NB4 (cell line): Measurements from ENCODE around the gene PANK4.

ENCODE experiments used
- DNase-seq: peaks from one replicate; pipeline ENCODE4 v3.0.0; 2010; ENCODE audit warnings: low read depth
- H3K4me3 ChIP-seq: one replicate; pipeline ENCODE4 v1.5.1; 2011; ENCODE audit warnings: mild to moderate bottlenecking, low read depth, low read length, moderate library complexity
- MYC ChIP-seq: IDR thresholded peaks from 2 replicates; pipeline ENCODE4 v1.6.1; 2011; ENCODE audit warnings: low read depth, low read length
- POLR2A ChIP-seq: IDR thresholded peaks from 2 replicates; pipeline ENCODE4 v1.6.1; 2011; ENCODE audit warnings: mild to moderate bottlenecking; ENCODE audit not compliant: insufficient read length; ENCODE audit errors: extremely low read depth
- TF ChIP-seq, protein P1 (sequence below): IDR thresholded peaks from one replicate; pipeline ENCODE4 v1.5.1; 2012; ENCODE audit warnings: low read depth, low read length
- TF ChIP-seq, protein P2 (sequence below): IDR thresholded peaks from 2 replicates; pipeline ENCODE4 v1.6.1; 2011; ENCODE audit warnings: low read depth, low read length

PANK4 gene

DNA sequence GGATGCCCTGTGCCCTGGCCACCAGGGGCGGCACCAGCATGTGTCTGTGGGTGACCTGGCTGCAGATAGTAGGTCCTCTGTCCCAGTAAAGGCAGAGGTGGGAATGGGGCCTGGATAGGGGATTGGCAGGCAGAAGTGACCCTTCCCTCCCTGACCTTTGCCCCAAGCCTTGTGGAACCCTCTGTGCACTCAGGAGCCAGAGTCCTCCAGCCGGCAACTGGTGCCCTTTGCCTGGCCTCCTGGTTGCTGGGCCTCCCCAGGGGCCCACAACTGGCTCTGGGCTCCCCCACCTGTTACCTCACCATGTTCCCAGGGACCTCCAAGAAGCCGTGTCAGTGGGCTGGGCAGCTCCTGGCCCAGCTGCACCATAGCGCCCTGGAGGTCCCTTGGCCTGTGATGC is 40.4 kb downstream of the PANK4 start:
- no peak overlapping the region for H3K4me3 ChIP-seq
- TF ChIP-seq MYC, result no peak
- TF ChIP-seq, protein P1, sequence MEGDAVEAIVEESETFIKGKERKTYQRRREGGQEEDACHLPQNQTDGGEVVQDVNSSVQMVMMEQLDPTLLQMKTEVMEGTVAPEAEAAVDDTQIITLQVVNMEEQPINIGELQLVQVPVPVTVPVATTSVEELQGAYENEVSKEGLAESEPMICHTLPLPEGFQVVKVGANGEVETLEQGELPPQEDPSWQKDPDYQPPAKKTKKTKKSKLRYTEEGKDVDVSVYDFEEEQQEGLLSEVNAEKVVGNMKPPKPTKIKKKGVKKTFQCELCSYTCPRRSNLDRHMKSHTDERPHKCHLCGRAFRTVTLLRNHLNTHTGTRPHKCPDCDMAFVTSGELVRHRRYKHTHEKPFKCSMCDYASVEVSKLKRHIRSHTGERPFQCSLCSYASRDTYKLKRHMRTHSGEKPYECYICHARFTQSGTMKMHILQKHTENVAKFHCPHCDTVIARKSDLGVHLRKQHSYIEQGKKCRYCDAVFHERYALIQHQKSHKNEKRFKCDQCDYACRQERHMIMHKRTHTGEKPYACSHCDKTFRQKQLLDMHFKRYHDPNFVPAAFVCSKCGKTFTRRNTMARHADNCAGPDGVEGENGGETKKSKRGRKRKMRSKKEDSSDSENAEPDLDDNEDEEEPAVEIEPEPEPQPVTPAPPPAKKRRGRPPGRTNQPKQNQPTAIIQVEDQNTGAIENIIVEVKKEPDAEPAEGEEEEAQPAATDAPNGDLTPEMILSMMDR, result no peak
- TF ChIP-seq POLR2A, result no peak
- TF ChIP-seq, protein P2, sequence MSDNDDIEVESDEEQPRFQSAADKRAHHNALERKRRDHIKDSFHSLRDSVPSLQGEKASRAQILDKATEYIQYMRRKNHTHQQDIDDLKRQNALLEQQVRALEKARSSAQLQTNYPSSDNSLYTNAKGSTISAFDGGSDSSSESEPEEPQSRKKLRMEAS, result no peak
- DNase-seq, result no peak

DNA sequence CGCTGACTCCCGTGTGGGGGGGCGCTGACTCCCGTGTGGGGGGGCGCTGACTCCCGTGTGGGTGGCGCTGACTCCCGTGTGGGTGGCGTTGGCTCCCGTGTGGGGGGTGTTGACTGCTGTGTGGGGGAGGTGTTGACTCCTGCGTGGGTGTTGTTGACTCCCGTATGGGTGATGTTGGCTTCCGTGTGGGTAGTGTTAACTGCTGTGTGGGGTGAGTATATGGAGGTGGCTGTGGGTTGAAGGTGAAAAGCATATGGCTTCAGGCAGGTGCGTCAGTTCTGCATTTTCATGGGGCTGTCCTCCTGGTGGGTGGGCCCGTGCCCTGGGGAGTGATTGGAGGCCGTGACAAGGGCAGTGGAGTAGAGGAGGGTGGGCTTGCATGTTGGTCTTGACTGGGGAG is 42.4 kb downstream of the PANK4 start:
- no peak for TF ChIP-seq MYC
- TF ChIP-seq, protein P2, result no peak
- TF ChIP-seq, protein P1, result no peak
- TF ChIP-seq POLR2A, result no peak
- H3K4me3 ChIP-seq, result no peak overlapping the region
- DNase-seq, result no peak

DNA sequence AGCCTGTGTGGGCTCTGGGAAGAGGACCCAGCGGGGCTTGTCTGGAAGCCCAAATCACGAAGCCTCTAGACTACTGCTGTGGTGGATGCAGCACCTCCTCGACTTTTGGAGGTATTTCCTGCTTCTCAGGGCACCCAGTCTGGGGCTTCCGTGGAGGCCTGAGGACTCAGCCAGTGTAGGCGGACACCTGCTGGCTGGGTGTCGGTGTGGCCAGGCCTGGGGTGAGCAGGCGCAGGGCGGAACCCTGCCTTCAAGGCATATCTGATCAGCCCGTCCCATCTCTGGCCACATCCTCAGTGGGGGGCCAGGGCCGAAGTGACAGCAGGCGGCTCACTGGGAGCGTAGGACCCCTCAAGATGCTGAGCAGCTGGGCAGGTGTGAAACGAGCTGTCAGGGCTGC is 43.4 kb downstream of the PANK4 start:
- no peak for DNase-seq
- no peak overlapping the region for H3K4me3 ChIP-seq
- TF ChIP-seq, protein P2, result no peak
- no peak for TF ChIP-seq MYC
- TF ChIP-seq, protein P1, result no peak

DNA sequence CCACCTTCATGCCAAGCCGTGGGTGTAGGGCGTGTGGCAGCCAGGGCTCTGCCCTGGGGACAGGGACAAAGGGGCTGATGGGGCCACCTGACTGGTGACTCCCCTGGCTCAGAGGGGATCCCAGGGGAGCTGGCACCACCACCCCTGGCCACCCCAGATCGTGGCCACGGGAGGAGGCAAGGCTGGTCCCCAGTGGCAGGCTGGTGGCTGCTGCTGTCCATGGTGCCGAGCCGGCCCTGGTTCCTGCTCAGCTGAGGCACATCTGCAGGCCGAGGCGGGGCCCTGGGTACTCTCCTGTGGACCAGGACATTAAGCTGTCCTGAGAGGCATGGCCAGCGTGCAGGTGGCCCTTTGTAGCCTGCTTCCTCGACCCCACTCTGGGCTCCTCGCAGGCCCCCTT is 43.8 kb downstream of the PANK4 start:
- DNase-seq, result no peak
- TF ChIP-seq, protein P1, result no peak
- no peak for TF ChIP-seq MYC
- no peak overlapping the region for H3K4me3 ChIP-seq

DNA sequence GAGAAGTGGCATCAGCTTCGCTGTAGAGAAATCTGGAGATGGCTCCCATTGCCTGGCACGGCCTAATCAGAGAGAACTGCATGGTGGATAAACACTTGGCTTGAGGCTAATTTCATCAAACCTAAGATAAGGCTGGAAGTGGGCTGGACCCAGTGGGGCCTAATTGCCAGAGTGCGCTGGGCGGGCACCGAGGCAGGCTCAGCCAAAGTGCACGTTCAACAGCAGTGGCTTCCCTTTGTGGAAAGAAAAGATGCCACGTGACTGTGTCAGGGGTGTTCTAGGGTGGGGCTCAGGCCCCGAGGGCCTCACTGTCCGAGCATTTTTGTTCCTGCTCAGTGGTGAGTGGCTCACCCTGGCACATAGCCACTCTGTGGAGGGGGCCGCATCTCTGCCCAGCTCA is 44.5 kb downstream of the PANK4 start:
- TF ChIP-seq, protein P1, result no peak
- TF ChIP-seq MYC (no peak), POLR2A (no peak)
- TF ChIP-seq, protein P2, result no peak
- no peak overlapping the region for H3K4me3 ChIP-seq
- DNase-seq, result no peak

DNA sequence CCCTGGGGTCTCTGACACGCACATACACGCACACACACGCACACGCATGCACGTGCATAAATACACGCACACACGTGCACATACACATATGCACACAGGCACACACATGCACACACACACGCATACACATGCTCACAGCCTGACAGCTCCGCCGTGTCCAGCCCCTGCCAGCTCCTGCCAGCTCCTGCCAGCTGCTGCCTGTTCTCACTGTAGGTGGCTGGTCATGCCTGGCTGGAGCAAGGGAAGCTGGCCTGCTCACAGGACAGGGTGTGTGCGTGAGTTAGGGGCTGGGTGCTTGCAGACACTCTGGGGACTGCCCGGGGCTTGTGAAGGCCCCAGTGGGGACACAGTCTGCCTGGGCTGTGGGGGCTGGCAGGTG is 45.4 kb downstream of the PANK4 start:
- TF ChIP-seq, protein P1, result no peak
- TF ChIP-seq, protein P2, result no peak
- no peak for TF ChIP-seq POLR2A
- no peak for TF ChIP-seq MYC
- DNase-seq, result no peak
- no peak overlapping the region for H3K4me3 ChIP-seq
